CD4-positive, alpha-beta T cell treated with Interferon gamma for 1 hour (primary cell): ENCODE data around the gene VPS37C.
"Not testable (repeated sequence)": the region's sequence is repeated elsewhere in the genome, so short reads cannot be mapped to it uniquely, and the experiment has no call there.

Experiments used
- DNase-seq: peaks from one replicate; pipeline ENCODE4 v3.0.0-alpha.2; 2020

VPS37C gene

GRCh38 chr11:61174273-61174672 is 13.0 kb upstream of the VPS37C start:
- DNase-seq, result no peak

GRCh38 chr11:61173456-61173855 is 12.2 kb upstream of the VPS37C start:
- no peak for DNase-seq

DNA sequence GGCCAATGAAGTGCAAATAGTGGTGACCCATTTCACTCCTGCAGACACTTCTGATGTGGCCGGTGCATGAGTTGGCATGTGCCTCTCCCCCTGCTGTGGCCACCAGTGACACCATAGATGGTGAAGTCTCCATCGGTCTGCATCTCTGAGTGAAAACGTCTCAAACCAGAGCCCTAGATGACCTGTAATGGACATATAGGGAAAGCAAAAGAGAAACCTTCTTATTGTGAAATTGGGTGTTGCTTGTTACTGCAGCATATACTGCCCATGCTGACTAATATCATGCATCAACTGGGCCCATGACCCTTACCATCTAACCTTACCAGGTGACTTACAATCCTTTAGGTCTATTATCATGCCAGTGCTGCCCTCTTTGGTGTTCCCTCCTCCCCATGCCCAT is 11.7 kb upstream of the VPS37C start:
- no peak for DNase-seq

GRCh38 chr11:61172356-61172755 is 11.1 kb upstream of the VPS37C start:
- DNase-seq, result no peak

- no peak for DNase-seq
Observed at GRCh38 chr11:61171907-61172306, 10.7 kb upstream of the VPS37C start.

- no peak for DNase-seq
Observed at GRCh38 chr11:61170566-61170965, 9.3 kb upstream of the VPS37C start.

- no peak for DNase-seq
Observed at GRCh38 chr11:61168800-61169199, 7.6 kb upstream of the VPS37C start.

DNA sequence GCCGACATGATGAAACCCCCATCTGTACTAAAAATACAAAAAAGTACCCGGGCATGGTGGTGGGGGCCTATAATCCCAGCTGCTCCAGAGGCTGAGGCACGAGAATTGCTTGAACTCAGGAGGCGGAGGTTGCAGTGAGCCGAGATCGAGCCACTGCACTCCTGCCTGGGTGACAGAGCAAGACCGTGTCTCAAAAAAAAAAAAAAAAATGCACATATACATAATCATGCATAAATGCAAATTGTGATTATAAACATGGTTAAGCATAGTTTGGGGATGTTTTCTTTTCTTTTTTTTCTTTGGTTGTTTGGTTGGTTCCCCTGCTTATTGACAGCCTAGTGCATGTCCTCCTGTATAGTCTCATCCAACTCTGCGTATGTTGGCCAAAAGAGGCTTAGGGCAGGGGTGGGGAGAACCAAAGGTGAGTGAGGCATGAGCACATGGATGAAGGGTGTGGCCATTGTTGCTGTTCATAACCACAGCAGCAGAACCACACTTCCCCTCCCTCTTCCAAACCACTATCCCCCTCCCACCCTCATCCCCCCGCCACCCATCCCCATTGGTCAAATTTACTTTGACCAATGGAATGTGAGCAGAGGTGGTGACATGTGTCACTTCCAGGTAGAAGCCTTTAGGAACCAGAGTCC is 6.9 kb upstream of the VPS37C start:
- no peak for DNase-seq

DNA sequence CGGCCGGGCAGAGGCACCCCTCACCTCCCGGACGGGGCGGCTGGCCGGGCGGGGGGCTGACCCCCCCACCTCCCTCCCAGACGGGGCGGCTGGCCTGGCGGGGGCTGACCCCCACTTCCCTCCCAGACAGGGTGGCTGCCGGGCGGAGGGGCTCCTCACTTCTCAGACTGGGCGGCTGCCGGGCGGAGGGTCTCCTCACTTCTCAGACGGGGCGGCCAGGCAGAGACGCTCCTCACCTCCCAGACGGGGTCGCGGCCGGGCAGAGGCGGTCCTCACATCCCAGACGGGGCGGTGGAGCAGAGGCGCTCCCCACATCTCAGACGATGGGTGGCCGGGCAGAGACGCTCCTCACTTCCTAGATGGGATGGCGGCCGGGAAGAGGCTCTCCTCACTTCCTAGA is 5.1 kb upstream of the VPS37C start:
- not testable (repeated sequence) for DNase-seq

- DNase-seq, result not testable (repeated sequence)
Observed at GRCh38 chr11:61165785-61166184, 4.6 kb upstream of the VPS37C start.

- no peak for DNase-seq
Observed at GRCh38 chr11:61164606-61165424, 3.6 kb upstream of the VPS37C start.

DNA sequence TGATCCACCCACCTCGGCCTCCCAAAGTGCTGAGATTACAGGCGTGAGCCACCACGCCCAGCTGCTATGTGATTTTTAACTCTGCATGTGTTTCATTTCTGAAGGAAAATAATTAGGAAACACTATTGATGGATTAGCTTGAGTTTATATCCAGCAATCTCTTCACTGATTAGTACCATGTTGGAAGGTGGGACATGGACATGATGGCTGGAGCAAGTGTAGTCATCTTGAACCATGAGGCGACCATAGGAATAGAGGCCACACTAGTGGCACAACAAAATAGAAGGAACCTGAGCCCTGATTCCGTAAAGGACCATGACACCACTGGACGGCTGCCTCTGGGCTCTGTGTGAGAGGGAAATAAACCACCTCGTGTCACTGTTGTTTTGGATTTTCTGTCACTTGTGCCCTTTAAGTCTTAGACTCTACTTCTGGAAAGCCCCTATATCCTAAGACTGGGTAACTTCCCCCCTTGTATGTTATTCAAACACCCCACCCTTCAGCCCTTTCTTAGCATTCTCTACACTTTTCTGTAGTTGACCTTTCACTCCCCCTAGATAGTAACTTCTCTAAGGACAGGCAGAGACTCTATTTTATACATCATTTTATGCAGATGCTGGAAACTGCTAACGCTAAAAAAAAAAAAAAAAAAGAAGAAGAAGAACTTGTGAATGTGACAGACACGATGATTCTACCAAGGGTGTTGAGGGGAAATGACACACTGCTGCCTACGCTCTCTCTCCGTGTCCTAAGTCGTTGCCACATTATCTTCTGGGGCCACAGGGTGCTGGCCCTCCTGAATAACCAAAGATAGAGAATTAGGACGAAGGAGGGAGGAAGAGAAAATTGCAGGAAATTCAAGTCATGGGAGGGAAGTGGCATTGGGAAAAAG is 2.7 kb upstream of the VPS37C start:
- peak; percentile 63 for DNase-seq

DNA sequence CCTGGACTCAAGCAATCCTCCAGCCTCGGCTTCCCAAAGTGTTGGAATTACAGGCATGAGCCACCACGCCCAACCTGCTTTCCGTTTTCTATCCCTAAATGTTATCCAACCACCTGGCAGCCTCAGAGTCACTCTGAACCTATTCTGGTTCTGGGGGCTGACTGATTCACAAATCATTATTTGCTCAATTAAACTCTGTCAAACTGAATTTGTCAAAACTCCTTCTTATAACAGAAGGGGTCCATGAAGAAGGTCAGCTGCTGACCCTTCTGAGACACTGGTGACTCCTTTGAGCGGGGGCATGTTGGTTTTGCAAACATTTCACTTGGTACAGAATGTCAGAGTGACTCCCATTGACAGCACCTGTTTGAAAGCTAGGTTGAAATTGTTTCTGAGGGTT is 1.8 kb upstream of the VPS37C start:
- no peak for DNase-seq

GRCh38 chr11:61162092-61162941 is 1.1 kb upstream of the VPS37C start:
- DNase-seq, result peak; percentile 70

DNA sequence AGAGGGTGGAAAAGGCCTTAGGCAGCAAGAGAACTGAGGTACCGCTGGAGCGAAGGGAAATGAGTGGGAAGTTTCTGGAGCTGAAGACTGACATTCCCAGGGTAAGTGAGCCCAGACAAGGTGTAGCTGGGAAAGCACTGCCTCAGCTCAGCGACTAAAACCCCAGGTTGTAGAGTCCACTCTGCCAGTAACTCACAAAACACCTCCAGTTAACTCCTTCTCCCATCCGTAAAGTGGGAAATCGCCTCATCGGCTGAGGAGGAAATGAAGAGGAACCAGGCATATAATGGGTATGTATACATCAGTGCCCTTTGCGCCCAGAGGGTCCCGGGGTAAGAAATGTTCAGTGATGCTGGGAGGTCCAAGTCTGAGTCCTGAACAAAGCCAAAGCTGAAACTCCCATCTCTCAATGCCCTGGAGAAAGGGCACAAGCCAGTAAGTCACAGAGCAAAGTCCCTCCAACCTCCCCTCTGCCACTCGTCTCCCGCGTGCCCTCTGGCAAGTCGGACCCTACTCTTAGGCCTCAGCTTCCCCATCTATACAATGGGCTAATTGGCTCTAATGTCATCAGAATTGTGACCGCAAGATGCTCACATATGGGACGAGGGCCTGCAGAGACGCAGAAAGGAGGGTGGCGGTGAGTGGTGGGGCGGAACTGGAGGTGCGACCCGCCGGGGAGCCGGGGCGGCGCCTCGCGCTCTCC is 588 bp downstream of the VPS37C start:
- no peak for DNase-seq

DNA sequence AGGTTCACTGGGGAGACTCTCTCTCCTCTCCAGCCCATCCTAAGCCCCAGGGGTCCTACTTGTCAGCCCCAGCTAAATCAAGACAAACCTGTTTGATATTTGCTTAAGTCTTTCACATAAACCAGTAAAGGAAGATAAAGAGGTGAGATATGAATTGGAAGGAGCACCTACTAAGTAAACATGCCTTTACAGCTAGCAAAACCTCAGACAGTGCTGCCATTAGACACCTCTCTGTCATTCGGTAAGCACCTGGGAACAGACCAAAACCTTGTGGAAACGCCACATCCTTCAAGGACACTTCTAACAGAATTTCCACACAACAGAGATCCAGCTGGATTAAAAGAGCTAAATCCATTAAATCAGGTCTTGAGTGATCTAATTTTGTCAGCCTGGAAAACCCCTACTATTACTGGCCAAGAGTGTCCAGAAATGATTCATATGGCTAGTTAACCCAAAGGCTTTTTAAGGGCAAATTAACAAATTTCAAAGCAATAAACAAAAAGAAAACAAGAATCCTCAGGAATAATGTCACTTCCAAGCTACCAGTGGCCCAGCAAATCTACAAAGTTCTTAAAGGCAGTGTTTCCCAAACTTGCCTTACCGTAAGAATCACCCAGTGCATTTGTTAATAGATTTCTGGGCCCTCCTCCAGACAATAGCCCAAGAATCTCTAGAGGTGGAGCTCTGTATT is 2.4 kb downstream of the VPS37C start:
- DNase-seq, result no peak

DNA sequence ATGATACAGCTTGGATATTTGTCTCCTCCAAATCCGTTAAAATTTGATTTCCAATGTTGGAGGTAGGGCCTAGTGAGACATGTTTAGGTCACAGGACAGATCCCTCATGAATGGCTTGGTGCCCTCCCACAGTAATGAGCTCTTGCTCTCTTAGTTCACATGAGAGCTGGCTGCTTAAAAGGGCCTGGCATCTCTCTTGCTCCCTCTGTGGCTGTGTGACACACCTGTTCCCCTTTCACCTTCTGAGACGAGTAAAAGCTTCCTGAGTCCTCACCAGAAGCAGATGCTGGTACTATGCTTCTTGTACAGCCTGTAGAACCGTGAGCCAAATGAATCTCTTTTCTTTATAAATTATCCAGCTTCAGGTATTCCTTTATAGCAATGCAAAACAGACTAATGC is 3.5 kb downstream of the VPS37C start:
- DNase-seq, result no peak

DNA sequence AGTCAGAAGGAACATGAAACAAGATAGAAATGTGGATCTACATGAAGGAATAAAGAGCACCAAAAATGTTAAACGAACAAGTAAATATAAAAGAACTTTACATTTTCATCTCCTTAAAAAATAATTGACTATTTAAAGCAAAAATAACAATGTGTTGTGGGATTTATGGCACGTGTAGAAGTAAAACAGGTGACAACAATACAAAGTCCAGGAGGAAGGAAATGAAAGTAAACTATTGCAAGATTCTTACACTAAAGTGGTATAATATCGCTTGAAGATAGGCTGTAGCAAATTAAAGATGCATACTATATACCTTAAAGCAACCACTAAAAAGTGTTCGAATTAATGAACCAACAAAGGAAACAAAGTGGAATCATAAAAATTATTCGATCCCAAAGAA is 5.5 kb downstream of the VPS37C start:
- no peak for DNase-seq

- DNase-seq, result no peak
Observed at GRCh38 chr11:61155312-61155711, 5.9 kb downstream of the VPS37C start.

- DNase-seq, result no peak
Observed at GRCh38 chr11:61154528-61154927, 6.7 kb downstream of the VPS37C start.

DNA sequence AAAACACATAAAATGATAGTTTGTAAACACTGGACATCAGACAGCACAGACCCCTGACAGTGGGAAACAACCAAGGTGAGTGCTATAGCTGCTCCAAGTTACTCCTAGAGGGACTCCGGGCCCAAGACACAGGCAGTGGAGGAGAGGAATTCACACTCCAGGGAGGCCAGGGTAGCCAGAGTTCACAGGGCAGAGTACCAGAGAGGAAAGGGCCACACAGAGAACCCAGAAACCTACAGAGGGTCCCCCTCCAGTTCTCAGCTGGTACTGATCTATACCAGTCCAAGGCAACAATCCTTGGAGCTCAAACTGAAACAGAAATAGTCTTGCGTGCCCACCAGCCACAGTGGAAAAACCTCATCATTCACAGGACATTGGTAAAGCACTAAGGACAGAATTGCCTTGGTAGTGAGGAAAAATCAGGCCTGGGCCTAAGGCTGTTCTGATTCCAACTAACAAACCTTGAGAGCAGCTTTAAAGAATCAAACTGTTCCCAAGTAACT is 7.6 kb downstream of the VPS37C start:
- DNase-seq, result no peak
